Left lobe of liver (tissue), 2 donors: ENCODE results near the gene MALAT1. TPM values are rescaled to one million over a fixed set of nuclear protein-coding genes. Genes with fewer than 3 reads are reported as not detected.
"Not testable (repeated sequence)": the region's sequence is repeated elsewhere in the genome, so short reads cannot be mapped to it uniquely, and the experiment has no call there.

Experiments
- ATAC-seq: fragments of 200-7000 bp; cut with Tn5 transposase; one replicate; pipeline ENCODE4 v1.9.1; 2020; ENCODE audit warnings: mild to moderate bottlenecking, moderate library complexity
- DNase-seq: peaks from one replicate; pipeline ENCODE4 v3.0.0-alpha.2; 2020; ENCODE audit warnings: low spot score
- total RNA-seq: library from RNA; stranded (reverse); gene quantifications from one replicate; pipeline ENCODE4 v1.2.1, GENCODE V29; 2021
- donor health status: DM: no; HTN: no; CAD: no; lungs with moderate emphysema.
- donor health status: DM: no; HTN: yes; CAD: no.

Gene MALAT1
- total RNA-seq, 1 donor from 2014 or later = 2,761 TPM

- no peak for DNase-seq
- ATAC-seq = no peak
Observed at GRCh38 chr11:65516135-65516968, 17.5 kb downstream of the MALAT1 start.

GRCh38 chr11:65518941-65519549 is 20.2 kb downstream of the MALAT1 start:
- not testable (repeated sequence) for DNase-seq, ATAC-seq

- DNase-seq, ATAC-seq: not testable (repeated sequence)
Observed at GRCh38 chr11:65521777-65522521, 23.1 kb downstream of the MALAT1 start.

- not testable (repeated sequence) for ATAC-seq, DNase-seq
Observed at GRCh38 chr11:65522718-65523630, 24.1 kb downstream of the MALAT1 start.

GRCh38 chr11:65523631-65523968 is 24.8 kb downstream of the MALAT1 start:
- DNase-seq, ATAC-seq: not testable (repeated sequence)

- DNase-seq (no peak), ATAC-seq (no peak)
Observed at GRCh38 chr11:65524014-65524740, 25.3 kb downstream of the MALAT1 start.

- ATAC-seq = peak; percentile 89
- DNase-seq = peak; percentile 85
Observed at GRCh38 chr11:65524741-65525545, 26.1 kb downstream of the MALAT1 start, which contains the start of gene SCYL1. Gene SCYL1, plus strand, starts transcription at chr11:65525083. Its CDS starts 71 bp downstream, at chr11:65525154.

- ATAC-seq (no peak), DNase-seq (no peak)
Observed at GRCh38 chr11:65525546-65526480, 27.0 kb downstream of the MALAT1 start.

GRCh38 chr11:65526744-65527143 is 27.9 kb downstream of the MALAT1 start:
- no peak for DNase-seq
- no peak for ATAC-seq

GRCh38 chr11:65528819-65529350 is 30.0 kb downstream of the MALAT1 start:
- DNase-seq = no peak
- no peak for ATAC-seq

- DNase-seq (peak; percentile 82), ATAC-seq (peak; percentile 51)
Observed at GRCh38 chr11:65529475-65530156, 30.8 kb downstream of the MALAT1 start.

GRCh38 chr11:65530157-65530496 is 31.3 kb downstream of the MALAT1 start:
- no peak for ATAC-seq

GRCh38 chr11:65532388-65533064 is 33.7 kb downstream of the MALAT1 start:
- DNase-seq (peak; percentile 90), ATAC-seq (peak; percentile 77)

More at GRCh38 chr11:65530157-65530496, 31.3 kb downstream of the MALAT1 start:
- DNase-seq = no peak

- ATAC-seq (no peak), DNase-seq (no peak)
Observed at GRCh38 chr11:65535102-65535501, 36.3 kb downstream of the MALAT1 start.

GRCh38 chr11:65536412-65537295 is 37.8 kb downstream of the MALAT1 start:
- no peak for ATAC-seq
- DNase-seq = no peak

- no peak for DNase-seq
- no peak for ATAC-seq
Observed at GRCh38 chr11:65537296-65537597, 38.4 kb downstream of the MALAT1 start.
